Stimulated activated CD4-positive, alpha-beta T cell treated with anti-CD3 and anti-CD28 coated beads, Interleukin-2, amount 100 ng/mL, for 48 hours (primary cell): ENCODE measurements around the gene MRC2.
"Not testable (repeated sequence)": the region's sequence is repeated elsewhere in the genome, so short reads cannot be mapped to it uniquely, and the experiment has no call there.

Experiments used
- DNase-seq, 2 donors: peaks; one replicate each; pipeline ENCODE4 v3.0.0-alpha.2; 2020

Gene MRC2

DNA sequence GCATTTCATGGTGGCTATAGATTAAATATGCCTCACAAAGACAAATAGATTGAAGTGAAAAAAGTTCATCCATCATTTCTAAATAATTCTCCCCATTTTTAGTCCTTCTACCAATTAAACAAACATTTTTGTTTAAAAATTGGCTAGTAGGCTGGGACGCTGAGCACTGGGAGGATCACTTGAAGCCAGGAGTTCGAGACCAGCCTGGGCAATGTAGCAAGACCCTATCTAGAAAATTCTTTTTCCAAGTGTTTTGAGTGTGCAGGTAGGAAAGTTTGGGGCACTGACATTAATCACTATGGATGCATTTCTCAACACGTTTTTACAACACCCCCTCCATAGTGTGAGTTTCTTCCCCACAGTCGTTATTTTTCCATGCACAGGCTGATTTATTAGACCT lies 56.7 kb downstream of the MRC2 start:
- no peak for DNase-seq

GRCh38 chr17:62687997-62688396 lies 60.5 kb downstream of the MRC2 start:
- no peak for DNase-seq

DNA sequence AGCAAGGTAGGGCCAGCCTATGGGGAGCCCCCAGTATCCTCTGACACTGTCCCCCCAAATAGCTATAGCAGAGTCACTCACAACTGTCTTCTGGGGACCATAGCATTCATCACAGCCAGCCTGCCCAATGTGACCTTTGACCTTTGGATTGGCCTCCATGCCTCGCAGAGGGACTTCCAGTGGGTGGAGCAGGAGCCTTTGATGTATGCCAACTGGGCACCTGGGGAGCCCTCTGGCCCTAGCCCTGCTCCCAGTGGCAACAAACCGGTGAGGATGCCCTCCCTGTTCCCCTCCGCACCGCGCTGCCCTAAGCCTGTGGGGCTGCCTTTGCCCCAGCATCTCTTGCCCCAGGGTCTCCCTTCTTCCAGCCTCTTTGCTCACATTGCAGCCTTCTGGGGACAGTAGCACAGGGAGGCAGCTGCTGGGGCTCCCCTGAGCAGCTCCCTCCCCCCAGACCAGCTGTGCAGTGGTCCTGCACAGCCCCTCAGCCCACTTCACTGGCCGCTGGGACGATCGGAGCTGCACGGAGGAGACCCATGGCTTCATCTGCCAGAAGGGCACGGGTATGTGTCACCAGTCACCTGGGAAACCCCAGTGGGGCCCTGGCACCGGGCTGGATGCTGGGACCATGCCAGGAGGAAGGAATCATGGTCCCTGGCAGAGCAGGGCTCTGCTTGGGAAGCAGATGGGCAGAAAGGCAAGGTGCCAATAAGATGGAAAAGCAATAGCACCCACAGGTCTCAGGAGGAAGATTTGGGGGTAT lies 61.1 kb downstream of the MRC2 start:
- DNase-seq: no peak

- DNase-seq: no peak
Observed at GRCh38 chr17:62689441-62690167, 62.1 kb downstream of the MRC2 start.

- no peak for DNase-seq
Observed at GRCh38 chr17:62690168-62690897, 62.9 kb downstream of the MRC2 start.

GRCh38 chr17:62691589-62691915 lies 64.1 kb downstream of the MRC2 start:
- not testable (repeated sequence) for DNase-seq

- no peak for DNase-seq
Observed at GRCh38 chr17:62692159-62692651, 64.7 kb downstream of the MRC2 start.

DNA sequence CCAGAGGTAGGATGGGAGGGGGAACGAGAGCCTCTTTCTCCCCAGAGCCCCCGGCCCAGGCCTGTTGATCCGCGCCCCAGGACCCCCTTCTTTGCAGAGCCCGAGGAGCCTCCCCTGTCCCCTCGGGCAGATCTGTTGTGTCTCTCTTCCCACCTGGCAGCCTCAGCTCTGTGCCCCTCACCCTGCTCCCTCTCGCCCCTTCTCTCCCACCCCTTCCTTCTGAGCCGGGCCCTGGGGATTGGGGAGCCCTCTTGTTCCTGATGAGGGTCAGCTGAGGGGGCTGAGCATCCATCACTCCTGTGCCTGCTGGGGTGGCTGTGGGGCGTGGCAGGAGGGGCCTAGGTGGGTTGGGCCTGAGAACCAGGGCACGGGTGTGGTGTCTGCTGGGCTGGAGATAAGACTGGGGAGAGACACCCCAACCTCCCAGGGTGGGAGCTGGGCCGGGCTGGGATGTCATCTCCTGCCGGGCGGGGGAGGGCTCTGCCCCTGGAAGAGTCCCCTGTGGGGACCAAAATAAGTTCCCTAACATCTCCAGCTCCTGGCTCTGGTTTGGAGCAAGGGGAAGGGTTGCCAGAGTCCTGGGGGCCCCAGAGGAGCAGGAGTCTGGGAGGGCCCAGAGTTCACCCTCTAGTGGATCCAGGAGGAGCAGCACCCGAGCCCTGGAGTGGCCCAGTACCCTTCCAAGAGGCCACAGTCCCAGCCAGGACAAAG lies 65.4 kb downstream of the MRC2 start:
- DNase-seq: no peak

DNA sequence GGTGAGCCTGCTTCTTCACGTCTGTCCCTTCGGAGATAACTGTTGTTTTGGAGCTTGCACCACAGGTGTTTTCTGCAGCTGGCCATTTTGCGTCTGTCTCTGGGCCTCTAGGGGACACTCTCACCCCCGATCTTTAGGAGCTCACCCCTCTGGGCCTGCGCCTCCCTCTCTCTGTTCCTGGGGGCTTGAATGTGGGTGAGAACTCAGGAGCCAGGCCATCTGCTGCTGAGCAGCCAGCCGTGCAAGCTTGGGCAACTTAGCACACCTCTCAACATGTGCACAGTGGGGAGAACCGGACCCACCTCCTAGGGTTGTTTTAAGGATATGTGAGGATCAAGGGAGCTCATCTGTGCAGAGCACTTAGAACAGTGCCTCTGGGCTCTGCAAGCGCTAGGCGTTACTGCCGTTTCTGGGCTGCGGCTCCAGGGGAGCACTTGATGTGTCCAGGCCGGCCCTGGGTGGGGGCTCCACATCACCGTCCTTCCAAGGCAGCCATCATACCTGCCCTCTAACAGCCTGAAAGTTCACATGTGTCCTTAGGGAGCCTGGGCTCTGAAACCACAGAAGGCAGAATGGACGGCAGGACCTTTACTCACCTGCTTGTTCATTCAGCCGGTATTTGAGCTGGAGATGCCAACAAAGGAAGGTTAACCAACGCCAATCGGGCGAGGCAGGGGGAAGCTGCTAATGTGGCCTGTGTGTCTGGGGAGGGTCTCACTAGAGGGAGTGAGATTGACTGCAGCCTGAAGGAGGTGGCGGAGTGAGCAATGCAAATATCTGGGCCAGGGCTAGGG lies 66.3 kb downstream of the MRC2 start:
- no peak for DNase-seq

DNA sequence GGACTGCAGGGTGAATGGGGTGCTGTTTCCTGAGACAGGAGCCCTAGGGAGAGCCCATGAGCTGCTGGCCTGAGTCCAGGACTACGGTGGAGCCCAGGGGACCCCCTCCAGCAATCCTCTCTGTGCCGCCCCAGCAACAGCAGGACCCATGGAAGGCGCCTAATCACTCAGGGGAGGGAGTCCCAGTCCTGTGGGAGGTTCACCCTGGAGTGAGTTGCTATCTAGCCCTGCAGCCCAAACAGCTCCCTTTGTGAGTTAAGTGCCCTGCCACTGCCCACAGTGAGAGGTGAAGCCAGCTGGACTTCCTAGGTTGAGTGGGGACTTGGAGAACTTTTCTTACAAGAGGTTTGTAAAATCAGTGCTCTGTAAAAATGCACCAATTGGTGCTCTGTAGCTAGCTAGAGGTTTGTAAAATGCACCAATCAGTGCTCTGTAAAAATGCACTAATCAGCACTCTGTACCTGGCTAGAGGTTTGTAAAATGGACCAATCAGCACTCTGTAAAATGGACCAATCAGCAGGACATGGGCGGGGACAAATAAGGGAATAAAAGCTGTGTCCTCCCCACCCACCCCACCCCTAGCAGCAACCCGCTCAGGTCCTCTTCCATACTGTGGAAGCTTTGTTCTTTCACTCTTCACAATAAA lies 67.7 kb downstream of the MRC2 start:
- DNase-seq: not testable (repeated sequence)

- no peak for DNase-seq
Observed at GRCh38 chr17:62696256-62696655, 68.8 kb downstream of the MRC2 start.

DNA sequence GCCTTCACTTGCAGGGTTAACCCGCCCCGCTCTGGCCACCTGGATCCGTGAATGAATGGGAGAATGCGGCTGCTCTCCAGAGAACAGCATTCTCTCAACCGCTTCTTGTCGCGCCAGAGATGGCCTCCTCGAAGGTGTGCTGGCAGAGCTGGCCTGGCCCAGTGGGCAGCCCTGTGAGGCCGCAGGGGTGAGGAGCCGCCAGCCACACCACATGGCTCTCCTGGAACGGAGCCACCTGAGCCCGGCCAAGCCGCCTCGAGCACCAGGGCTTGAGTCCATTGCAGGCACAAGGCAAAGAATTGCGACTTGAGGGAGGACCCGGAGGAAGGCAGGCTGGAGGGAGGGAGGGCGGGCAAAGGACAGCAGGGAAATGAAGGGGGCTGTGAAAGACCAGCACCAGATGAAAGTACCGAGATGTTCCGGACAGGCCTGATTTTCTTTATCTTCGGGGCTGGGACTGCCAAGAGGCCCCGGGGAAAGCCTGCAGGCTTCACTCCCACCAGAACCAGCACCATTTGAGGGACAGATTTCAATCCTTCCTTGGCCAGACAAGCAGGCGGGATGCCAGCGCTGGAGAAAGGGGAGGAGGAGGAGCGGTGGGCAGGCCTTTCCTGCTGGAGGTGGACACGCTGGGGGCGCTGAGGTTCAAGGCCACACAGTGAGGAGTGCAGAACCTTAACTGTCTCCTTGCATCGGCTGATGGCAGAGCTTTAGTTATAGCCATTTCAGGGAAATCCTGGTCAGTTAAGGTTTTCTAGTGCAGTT lies 69.4 kb downstream of the MRC2 start:
- no peak for DNase-seq

GRCh38 chr17:62698459-62698858 lies 71.0 kb downstream of the MRC2 start:
- not testable (repeated sequence) for DNase-seq

DNA sequence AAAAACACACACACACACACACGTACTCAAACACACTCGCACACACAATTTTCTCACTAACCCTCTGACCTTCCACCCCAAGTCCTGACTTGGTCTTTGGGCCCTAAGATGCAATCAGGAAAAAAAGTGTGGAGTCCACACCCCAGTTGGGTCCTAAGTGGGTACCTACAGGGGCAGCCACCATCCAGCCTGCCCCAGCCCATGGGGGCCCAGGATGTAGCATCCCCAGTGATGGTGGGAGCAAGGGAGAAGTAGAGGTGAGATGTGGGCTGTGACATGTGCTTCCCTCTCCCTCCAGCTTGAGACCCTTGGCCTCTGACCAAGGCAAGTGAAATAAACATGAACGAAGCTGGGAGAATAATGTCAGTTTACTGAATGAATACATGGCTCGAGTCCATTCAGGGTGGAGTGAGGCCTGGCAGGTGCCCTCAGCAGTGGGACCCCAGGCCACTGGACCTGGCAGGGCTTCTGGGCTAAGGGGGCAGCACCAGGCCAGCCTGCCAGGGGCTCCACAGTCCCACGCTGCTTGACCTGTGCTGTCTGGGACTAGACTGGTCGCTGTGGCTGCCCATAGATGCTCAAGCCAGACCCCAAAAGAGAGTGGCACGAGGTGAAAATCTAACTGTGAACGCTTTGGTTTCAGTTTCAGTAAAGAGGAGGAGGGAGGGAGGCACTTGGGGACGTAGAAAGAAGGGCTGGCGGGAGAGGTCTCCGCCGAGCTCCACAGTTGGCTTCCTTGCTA lies 73.7 kb downstream of the MRC2 start:
- DNase-seq: no peak

GRCh38 chr17:62701706-62702085 lies 74.2 kb downstream of the MRC2 start:
- no peak for DNase-seq

DNA sequence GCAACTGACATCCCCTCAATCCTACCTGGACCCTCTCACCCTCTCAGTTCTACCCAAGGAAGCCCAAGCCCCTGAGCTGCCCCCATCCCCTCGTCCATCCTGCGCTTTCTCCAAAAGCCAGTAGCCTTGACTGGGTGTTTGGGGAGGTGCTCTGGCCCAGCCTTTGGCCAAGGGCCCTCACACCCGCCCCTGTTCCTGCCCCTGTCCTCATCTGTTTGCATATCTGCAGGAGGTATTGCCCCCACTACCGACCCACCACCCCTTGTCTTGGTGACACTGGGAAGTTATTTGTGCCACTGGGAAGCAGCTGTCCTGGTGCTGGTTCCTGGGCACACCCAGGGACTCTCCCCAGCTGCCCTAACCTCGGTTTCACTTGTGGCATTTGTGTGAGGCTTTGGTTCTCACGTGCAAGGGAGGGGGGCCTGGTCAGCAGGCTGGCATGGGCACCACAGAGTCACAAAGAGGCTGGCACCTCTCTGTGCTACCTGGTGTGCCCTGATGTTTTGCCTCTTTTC lies 75.3 kb downstream of the MRC2 start:
- no peak for DNase-seq

GRCh38 chr17:62703261-62703775 lies 75.8 kb downstream of the MRC2 start:
- no peak for DNase-seq

GRCh38 chr17:62703776-62704380 lies 76.4 kb downstream of the MRC2 start:
- DNase-seq: peak; percentile 66 to 69

DNA sequence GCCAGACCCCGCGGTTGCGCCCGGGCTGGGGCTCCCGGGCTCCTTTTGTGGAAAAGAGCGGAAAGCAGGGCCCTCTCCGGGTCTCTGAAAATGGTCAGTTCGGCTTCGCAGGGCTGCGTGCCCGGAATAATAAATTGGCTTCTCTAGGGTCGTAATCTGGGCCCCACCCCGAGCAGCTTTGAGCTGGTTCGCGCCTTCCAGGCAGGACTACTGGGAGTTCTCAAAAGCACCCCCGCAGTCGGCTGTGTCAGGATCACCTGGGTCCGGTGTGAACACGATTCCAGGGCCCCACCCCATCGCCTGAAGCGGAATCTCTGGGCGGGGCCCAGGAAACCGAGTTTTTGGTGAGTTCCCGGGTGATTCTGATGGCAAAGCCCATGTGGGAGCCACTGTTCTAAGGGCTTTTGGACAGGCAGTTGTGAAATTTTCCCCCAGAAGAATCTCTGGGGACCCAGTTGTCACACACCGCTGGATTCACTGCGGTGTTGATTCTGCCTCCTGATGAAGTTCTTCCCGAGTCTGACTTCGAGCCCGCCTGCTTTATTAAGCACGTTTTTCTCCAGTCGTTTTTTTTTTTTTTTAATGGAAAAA lies 77.0 kb downstream of the MRC2 start:
- DNase-seq: no peak
